SK-N-SH (cell line): ENCODE data around the gene RPP21. TPM values are rescaled to one million over a fixed set of nuclear protein-coding genes. Genes with fewer than 3 reads are reported as not detected.

ENCODE experiments used
- CTCF ChIA-PET: fragments of 300-600, 350-600 bp; formaldehyde crosslinking; extraction: SDS; loops from one replicate; lab custom pipeline; 2021; lab: Yijun Ruan, JAX
- POLR2A ChIA-PET: fragments of 350-600 bp; sonication (Branson Sonifier 250); formaldehyde crosslinking; extraction: SDS; loops from one replicate; lab custom pipeline; 2020; ENCODE audit warnings: antibody characterized with exemption, inconsistent platforms; lab: Yijun Ruan, JAX
- DNase-seq: peaks from one replicate; pipeline ENCODE4 v3.0.0; 2012
- H2AFZ ChIP-seq: fragments of 200-600 bp; sonication (generic); 2 replicates; pipeline ENCODE4 v1.8.1; 2016; ENCODE audit warnings: antibody characterized with exemption, mild to moderate bottlenecking, low read depth
- H3F3A ChIP-seq: fragments of 200-600 bp; sonication (generic); replicated peaks from 2 replicates; pipeline ENCODE3; 2016; ENCODE audit warnings: antibody characterized with exemption, mild to moderate bottlenecking; ENCODE audit not compliant: insufficient read depth
- H3K27ac ChIP-seq, 2 experiments: fragments of 200-500 bp in 1 of 2; fragments of 200-600 bp in 1 of 2; sonication (Bioruptor generic) in 1 of 2; sonication (generic), shearing (Covaris generic) in 1 of 2; 2 replicates each; pipeline versions ENCODE4 v1.5.1 to v1.6.1; 2014 to 2016; ENCODE audit warnings: low read depth in 2 of 2, inconsistent platforms in 1 of 2, low read length in 1 of 2, mild to moderate bottlenecking in 1 of 2, mixed read lengths in 1 of 2
- H3K27me3 ChIP-seq: fragments of 200-600 bp; sonication (generic), shearing (Covaris generic); 2 replicates; pipeline ENCODE4 v1.6.1; 2016; ENCODE audit warnings: mixed run types; ENCODE audit not compliant: insufficient read depth
- H3K36me3 ChIP-seq, 2 experiments: fragments of 200-500 bp in 1 of 2; fragments of 200-600 bp in 1 of 2; sonication (Bioruptor generic) in 1 of 2; sonication (generic) in 1 of 2; replicated peaks in 1 of 2; 2 replicates each; pipeline versions ENCODE3 to v1.5.1; 2014 to 2016; ENCODE audit warnings: low read length in 1 of 2, mild to moderate bottlenecking in 1 of 2; ENCODE audit not compliant: insufficient read depth in 2 of 2, control insufficient read depth in 1 of 2
- H3K4me1 ChIP-seq, 2 experiments: fragments of 200-500 bp in 1 of 2; fragments of 200-600 bp in 1 of 2; sonication (Bioruptor generic) in 1 of 2; sonication (generic), shearing (Covaris generic) in 1 of 2; 2 replicates each; pipeline versions ENCODE4 v1.5.1 to v1.6.1; 2014 to 2016; ENCODE audit warnings: low read depth in 1 of 2, low read length in 1 of 2, mixed run types in 1 of 2; ENCODE audit not compliant: insufficient read depth in 2 of 2, control insufficient read depth in 1 of 2
- H3K4me2 ChIP-seq: fragments of 200-600 bp; sonication (generic), shearing (Covaris generic); 2 replicates; pipeline ENCODE4 v1.6.1; 2017; ENCODE audit warnings: mixed run types
- H3K4me3 ChIP-seq, 2 experiments: fragments of 200-500 bp in 1 of 2; fragments of 200-600 bp in 1 of 2; sonication (Bioruptor generic) in 1 of 2; sonication (generic), shearing (Covaris generic) in 1 of 2; 2 replicates each; pipeline versions ENCODE4 v1.5.1 to v1.8.1; 2014 to 2016; ENCODE audit warnings: low read depth in 2 of 2, inconsistent platforms in 1 of 2, low read length in 1 of 2, mild to moderate bottlenecking in 1 of 2, mixed read lengths in 1 of 2, moderate library complexity in 1 of 2
- H3K79me2 ChIP-seq: fragments of 200-600 bp; sonication (generic); 2 replicates; pipeline ENCODE4 v1.8.1; 2017; ENCODE audit warnings: mild to moderate bottlenecking; ENCODE audit not compliant: insufficient read depth
- H3K9ac ChIP-seq: fragments of 200-600 bp; sonication (generic); 2 replicates; pipeline ENCODE4 v1.6.1; 2017; ENCODE audit warnings: mixed run types
- H3K9me2 ChIP-seq: fragments of 200-600 bp; sonication (generic); 2 replicates; pipeline ENCODE4 v1.6.1; 2017; ENCODE audit warnings: mixed run types
- H3K9me3 ChIP-seq: fragments of 200-600 bp; sonication (generic); 2 replicates; pipeline ENCODE4 v1.6.1; 2017; ENCODE audit warnings: mixed run types, mild to moderate bottlenecking, moderate library complexity
- H4K20me1 ChIP-seq: fragments of 200-600 bp; sonication (generic); 2 replicates; pipeline ENCODE4 v1.6.1; 2017; ENCODE audit warnings: mild to moderate bottlenecking, mixed run types; ENCODE audit not compliant: insufficient read depth
- ELF1 ChIP-seq: IDR thresholded peaks from 2 replicates; pipeline ENCODE4 v1.4.0; 2012
- FOXJ3 ChIP-seq: sonication (generic); formaldehyde crosslinking; IDR thresholded peaks from 2 replicates; pipeline ENCODE4 v1.5.1; 2020; ENCODE audit warnings: mild to moderate bottlenecking, missing genetic modification reagents
- FOXM1 ChIP-seq: IDR thresholded peaks from 2 replicates; pipeline ENCODE4 v1.4.0; 2012; ENCODE audit warnings: low read depth, mild to moderate bottlenecking
- GABPA ChIP-seq: IDR thresholded peaks from 2 replicates; pipeline ENCODE4 v1.4.0; 2012; ENCODE audit warnings: low read depth, mild to moderate bottlenecking
- GATA2 ChIP-seq: sonication (generic); formaldehyde crosslinking; IDR thresholded peaks from 2 replicates; pipeline ENCODE4 v1.5.0; 2020; ENCODE audit warnings: mild to moderate bottlenecking, missing genetic modification reagents
- MEF2A ChIP-seq: IDR thresholded peaks from 2 replicates; pipeline ENCODE4 v1.4.0; 2012; ENCODE audit warnings: low read depth, borderline replicate concordance
- MXI1 ChIP-seq: IDR thresholded peaks from 2 replicates; pipeline ENCODE4 v1.6.1; 2012; ENCODE audit warnings: mild to moderate bottlenecking, low read depth, low read length, improper control_type of control experiment
- RAD21 ChIP-seq: IDR thresholded peaks from 2 replicates; pipeline ENCODE4 v1.6.1; 2012; ENCODE audit warnings: mild to moderate bottlenecking, low read length
- RXRA ChIP-seq: IDR thresholded peaks from 2 replicates; pipeline ENCODE4 v1.4.0; 2012; ENCODE audit warnings: low read depth, mild to moderate bottlenecking, borderline replicate concordance
- SMC3 ChIP-seq: IDR thresholded peaks from 2 replicates; pipeline ENCODE4 v1.6.1; 2012; ENCODE audit warnings: low read depth, low read length, improper control_type of control experiment
- TAF1 ChIP-seq: IDR thresholded peaks from 2 replicates; pipeline ENCODE4 v1.6.1; 2012; ENCODE audit warnings: low read depth, mild to moderate bottlenecking, low read length, moderate library complexity, borderline replicate concordance
- WGBS: methylation state at CpG from one replicate; pipeline ENCODE4 v1.1.6; 2017; ENCODE audit warnings: low lambda C conversion rate; 5-methylcytosine and 5-hydroxymethylcytosine counted together
- polyA plus RNA-seq, 3 experiments: library from polyadenylated mRNA; depleted of rRNA; stranded (reverse); fragments of >200 nt; gene quantifications; 2 replicates each; pipeline ENCODE4 v1.2.3, GENCODE V29; 2012
- TF ChIP-seq, protein P1 (sequence below): fragments of 150-350 bp; IDR thresholded peaks from 2 replicates; pipeline ENCODE4 v1.6.1; 2017; ENCODE audit warnings: antibody characterized with exemption, low read length, low read depth, borderline replicate concordance
- TF ChIP-seq, protein P2 (sequence below): IDR thresholded peaks from 2 replicates; pipeline ENCODE4 v1.6.1; 2012; ENCODE audit warnings: mild to moderate bottlenecking, low read depth, low read length, moderate library complexity
- TF ChIP-seq, protein P3 (sequence below): IDR thresholded peaks from 2 replicates; pipeline ENCODE4 v1.4.0; 2012; ENCODE audit warnings: low read depth, borderline replicate concordance
- TF ChIP-seq, protein P4 (sequence below): fragments of 150-350 bp; IDR thresholded peaks from 2 replicates; pipeline ENCODE4 v1.6.1; 2016; ENCODE audit warnings: mild to moderate bottlenecking, low read depth, low read length
- TF ChIP-seq, protein P5 (sequence below): IDR thresholded peaks from 2 replicates; pipeline ENCODE4 v1.4.0; 2012; ENCODE audit warnings: low read depth

The RPP21 gene
- polyA plus RNA-seq, 1 of the 3 experiments (the other 2 are of a cell fraction): 108 TPM

DNA sequence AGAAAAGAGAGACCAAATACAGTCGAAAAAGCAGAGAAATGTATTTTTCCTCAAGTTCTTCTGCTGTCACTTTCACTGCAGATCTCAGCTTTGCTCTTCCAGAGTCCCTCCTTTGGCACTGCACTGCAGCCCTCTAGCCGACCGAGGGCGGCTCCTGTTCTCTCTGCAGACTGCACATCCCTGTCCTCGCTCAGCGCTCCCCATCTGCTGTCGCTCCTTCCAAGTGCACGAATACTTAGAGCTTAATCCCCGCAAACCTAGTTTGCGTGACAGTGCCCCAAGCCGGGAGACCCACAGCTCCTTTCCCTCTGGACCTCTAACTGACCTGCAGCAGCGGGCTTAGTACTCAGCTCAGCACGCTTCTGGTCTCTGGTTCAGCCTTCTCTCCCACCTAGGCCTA, 15.2 kb downstream of the RPP21 start:
- ChIA-PET CTCF (interaction anchor here (0.8 to 3.3 kb wide), 3 partner anchors 35 to 229 kb away, joined by 3 to 35 read pairs (median 4); no protein-coding TSS in a partner anchor), POLR2A (interaction anchor here (0.5 kb wide), 1 partner anchor 446 kb away, joined by 3 read pairs; no protein-coding TSS in a partner anchor)
- H3K9me3 ChIP-seq: no peaks in the 10 kb centered on the region
- WGBS: 17% methylated on average over 13 of the region's 13 CpGs
- no peaks in the 10 kb centered on the region for H3K79me2 ChIP-seq
- H3K9me2 ChIP-seq: no peaks in the 10 kb centered on the region
- no peaks in the 10 kb centered on the region for H3K36me3 ChIP-seq
- H3K9ac ChIP-seq: no peak overlapping the region
- H3K4me2 ChIP-seq: no peak overlapping the region
- H3K4me1 ChIP-seq: peaks cover 0 to 4% of the 10 kb centered on the region in 2 experiments; a peak in 1 of 4 replicates
- TF ChIP-seq GATA2 (CRISPR knock-in tag) (no peak), MEF2A (no peak), SMC3 (no peak), MXI1 (no peak), RXRA (no peak), ELF1 (no peak), FOXM1 (no peak), GABPA (no peak), RAD21 (no peak)
- TF ChIP-seq, protein P1, sequence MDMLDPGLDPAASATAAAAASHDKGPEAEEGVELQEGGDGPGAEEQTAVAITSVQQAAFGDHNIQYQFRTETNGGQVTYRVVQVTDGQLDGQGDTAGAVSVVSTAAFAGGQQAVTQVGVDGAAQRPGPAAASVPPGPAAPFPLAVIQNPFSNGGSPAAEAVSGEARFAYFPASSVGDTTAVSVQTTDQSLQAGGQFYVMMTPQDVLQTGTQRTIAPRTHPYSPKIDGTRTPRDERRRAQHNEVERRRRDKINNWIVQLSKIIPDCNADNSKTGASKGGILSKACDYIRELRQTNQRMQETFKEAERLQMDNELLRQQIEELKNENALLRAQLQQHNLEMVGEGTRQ: no peak
- TF ChIP-seq, protein P2, sequence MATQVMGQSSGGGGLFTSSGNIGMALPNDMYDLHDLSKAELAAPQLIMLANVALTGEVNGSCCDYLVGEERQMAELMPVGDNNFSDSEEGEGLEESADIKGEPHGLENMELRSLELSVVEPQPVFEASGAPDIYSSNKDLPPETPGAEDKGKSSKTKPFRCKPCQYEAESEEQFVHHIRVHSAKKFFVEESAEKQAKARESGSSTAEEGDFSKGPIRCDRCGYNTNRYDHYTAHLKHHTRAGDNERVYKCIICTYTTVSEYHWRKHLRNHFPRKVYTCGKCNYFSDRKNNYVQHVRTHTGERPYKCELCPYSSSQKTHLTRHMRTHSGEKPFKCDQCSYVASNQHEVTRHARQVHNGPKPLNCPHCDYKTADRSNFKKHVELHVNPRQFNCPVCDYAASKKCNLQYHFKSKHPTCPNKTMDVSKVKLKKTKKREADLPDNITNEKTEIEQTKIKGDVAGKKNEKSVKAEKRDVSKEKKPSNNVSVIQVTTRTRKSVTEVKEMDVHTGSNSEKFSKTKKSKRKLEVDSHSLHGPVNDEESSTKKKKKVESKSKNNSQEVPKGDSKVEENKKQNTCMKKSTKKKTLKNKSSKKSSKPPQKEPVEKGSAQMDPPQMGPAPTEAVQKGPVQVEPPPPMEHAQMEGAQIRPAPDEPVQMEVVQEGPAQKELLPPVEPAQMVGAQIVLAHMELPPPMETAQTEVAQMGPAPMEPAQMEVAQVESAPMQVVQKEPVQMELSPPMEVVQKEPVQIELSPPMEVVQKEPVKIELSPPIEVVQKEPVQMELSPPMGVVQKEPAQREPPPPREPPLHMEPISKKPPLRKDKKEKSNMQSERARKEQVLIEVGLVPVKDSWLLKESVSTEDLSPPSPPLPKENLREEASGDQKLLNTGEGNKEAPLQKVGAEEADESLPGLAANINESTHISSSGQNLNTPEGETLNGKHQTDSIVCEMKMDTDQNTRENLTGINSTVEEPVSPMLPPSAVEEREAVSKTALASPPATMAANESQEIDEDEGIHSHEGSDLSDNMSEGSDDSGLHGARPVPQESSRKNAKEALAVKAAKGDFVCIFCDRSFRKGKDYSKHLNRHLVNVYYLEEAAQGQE: no peak
- TF ChIP-seq, protein P3, sequence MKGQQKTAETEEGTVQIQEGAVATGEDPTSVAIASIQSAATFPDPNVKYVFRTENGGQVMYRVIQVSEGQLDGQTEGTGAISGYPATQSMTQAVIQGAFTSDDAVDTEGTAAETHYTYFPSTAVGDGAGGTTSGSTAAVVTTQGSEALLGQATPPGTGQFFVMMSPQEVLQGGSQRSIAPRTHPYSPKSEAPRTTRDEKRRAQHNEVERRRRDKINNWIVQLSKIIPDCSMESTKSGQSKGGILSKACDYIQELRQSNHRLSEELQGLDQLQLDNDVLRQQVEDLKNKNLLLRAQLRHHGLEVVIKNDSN: no peak
- H2AFZ ChIP-seq: no peak overlapping the region
- no peaks in the 10 kb centered on the region for H3F3A ChIP-seq
- no peak overlapping the region for H3K27ac ChIP-seq
- no peak overlapping the region for H3K4me3 ChIP-seq
- no peaks in the 10 kb centered on the region for H4K20me1 ChIP-seq
- DNase-seq: no peak
- H3K27me3 ChIP-seq: peaks cover 76% of the 10 kb centered on the region

DNA sequence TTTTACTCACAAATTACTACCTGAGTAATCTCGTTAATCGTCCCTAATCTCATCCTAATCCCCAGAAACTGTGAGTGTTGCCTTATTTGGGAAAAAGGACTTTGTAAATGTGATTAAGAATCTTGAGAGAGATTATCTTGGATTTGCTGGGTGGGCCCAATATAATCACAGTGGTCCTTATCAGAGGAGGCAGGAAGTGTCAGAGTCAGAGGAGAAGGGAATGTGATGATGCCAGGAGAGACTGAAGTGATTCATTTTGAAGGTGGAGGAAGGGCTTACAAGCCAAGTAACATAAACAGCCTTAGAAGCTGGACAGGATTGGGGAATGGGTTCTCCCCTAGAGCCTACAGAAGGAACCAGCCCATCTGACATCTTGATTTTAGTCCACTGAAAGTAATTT, 16.7 kb downstream of the RPP21 start:
- Histone ChIP-seq H3K27ac (no peak overlapping the region), H3K4me3 (no peak overlapping the region), H2AFZ (no peak overlapping the region), H3K27me3 (peaks cover 85% of the 10 kb centered on the region), H3K36me3 (no peaks in the 10 kb centered on the region), H3K4me1 (peaks cover 0 to 4% of the 10 kb centered on the region in 2 experiments; a peak in 1 of 4 replicates), H3K9me3 (no peaks in the 10 kb centered on the region), H3F3A (no peaks in the 10 kb centered on the region), H3K79me2 (no peaks in the 10 kb centered on the region), H3K9me2 (no peaks in the 10 kb centered on the region), H3K4me2 (no peak overlapping the region), H4K20me1 (no peaks in the 10 kb centered on the region), H3K9ac (no peak overlapping the region)
- no peak for TF ChIP-seq FOXJ3 (CRISPR knock-in tag)
- no peak for TF ChIP-seq TAF1
- TF ChIP-seq FOXM1: no peak
- no peak for TF ChIP-seq RXRA
- TF ChIP-seq, protein P4, sequence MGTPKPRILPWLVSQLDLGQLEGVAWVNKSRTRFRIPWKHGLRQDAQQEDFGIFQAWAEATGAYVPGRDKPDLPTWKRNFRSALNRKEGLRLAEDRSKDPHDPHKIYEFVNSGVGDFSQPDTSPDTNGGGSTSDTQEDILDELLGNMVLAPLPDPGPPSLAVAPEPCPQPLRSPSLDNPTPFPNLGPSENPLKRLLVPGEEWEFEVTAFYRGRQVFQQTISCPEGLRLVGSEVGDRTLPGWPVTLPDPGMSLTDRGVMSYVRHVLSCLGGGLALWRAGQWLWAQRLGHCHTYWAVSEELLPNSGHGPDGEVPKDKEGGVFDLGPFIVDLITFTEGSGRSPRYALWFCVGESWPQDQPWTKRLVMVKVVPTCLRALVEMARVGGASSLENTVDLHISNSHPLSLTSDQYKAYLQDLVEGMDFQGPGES: no peak
- TF ChIP-seq, protein P5, sequence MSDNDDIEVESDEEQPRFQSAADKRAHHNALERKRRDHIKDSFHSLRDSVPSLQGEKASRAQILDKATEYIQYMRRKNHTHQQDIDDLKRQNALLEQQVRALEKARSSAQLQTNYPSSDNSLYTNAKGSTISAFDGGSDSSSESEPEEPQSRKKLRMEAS: no peak
- ChIA-PET CTCF (no interaction called here), POLR2A (no interaction called here)
- no peak for DNase-seq
- WGBS: 2% methylated on average over 2 of the region's 2 CpGs
